HCT116 (cell line): ENCODE data around the gene PEDS1. TPM values are rescaled to one million over a fixed set of nuclear protein-coding genes. Genes with fewer than 3 reads are reported as not detected.

Experiments used
- ATAC-seq: fragments of 200-7000 bp; cut with Tn5 transposase; 2 replicates; pipeline ENCODE4 v1.9.1; 2020; ENCODE audit warnings: mild to moderate bottlenecking, moderate library complexity
- BruUV-seq: library from RNA; stranded (reverse); fragments of 400-500 nt; replicated peaks from 2 replicates; lab custom pipeline; 2021; lab: Mats Ljungman, UMichigan
- CTCF ChIA-PET: fragments of 300-600 bp; sonication (Branson Sonifier 250); formaldehyde crosslinking; loops from one replicate; lab custom pipeline; 2021; ENCODE audit warnings: antibody characterized with exemption; lab: Charles Lee
- POLR2A ChIA-PET: fragments of 300-600, 350-600 bp; sonication (Branson Sonifier 250); formaldehyde crosslinking; loops from one replicate; lab custom pipeline; 2021; ENCODE audit warnings: antibody characterized with exemption; lab: Charles Lee
- RAD21 ChIA-PET, 2 experiments: fragments of 300-600 bp; sonication (Branson Sonifier 250); formaldehyde crosslinking; loops; one replicate each; lab custom pipeline; 2023; ENCODE audit warnings: low total read pairs in 2 of 2; ENCODE audit not compliant: uncharacterized antibody in 2 of 2, unreplicated experiment in 2 of 2, low non-redundant PET in 1 of 2; lab: Charles Lee
- DNase-seq: peaks from one replicate; pipeline ENCODE4 v3.0.0-alpha.2; 2010; ENCODE audit warnings: low read depth, low spot score
- H2AFZ ChIP-seq: fragments of 200-600 bp; shearing (Covaris generic), sonication (generic); 2 replicates; pipeline ENCODE4 v1.6.1; 2017; ENCODE audit warnings: low read depth, mixed run types, mixed read lengths, antibody characterized with exemption, low read length; ENCODE audit not compliant: poor library complexity, severe bottlenecking
- H3K27ac ChIP-seq: 2 replicates; pipeline ENCODE4 v1.5.1; 2012; ENCODE audit warnings: low read depth, low read length
- H3K27me3 ChIP-seq: fragments of 200-600 bp; sonication (generic); 2 replicates; pipeline ENCODE4 v1.6.1; 2016; ENCODE audit warnings: mixed run types, low read length, mixed read lengths; ENCODE audit not compliant: insufficient read depth
- H3K36me3 ChIP-seq, 2 experiments: fragments of 200-500 bp in 1 of 2; fragments of 200-600 bp in 1 of 2; sonication (Bioruptor generic) in 1 of 2; sonication (generic) in 1 of 2; 2 replicates each; pipeline versions ENCODE4 v1.5.1 to v1.6.1; 2014 to 2016; ENCODE audit warnings: low read length in 2 of 2, inconsistent platforms in 1 of 2, mixed read lengths in 1 of 2, mixed run types in 1 of 2; ENCODE audit not compliant: insufficient read depth in 2 of 2, control insufficient read depth in 1 of 2
- H3K4me1 ChIP-seq, 2 experiments: fragments of 200-600 bp in 1 of 2; sonication (generic) in 1 of 2; 2 replicates each; pipeline versions ENCODE4 v1.5.1 to v1.6.1; 2012 to 2017; ENCODE audit warnings: low read length in 2 of 2, inconsistent platforms in 1 of 2, mild to moderate bottlenecking in 1 of 2, mixed read lengths in 1 of 2, mixed run types in 1 of 2, moderate library complexity in 1 of 2; ENCODE audit not compliant: insufficient read depth in 2 of 2, control insufficient read depth in 1 of 2
- H3K4me2 ChIP-seq: fragments of 200-600 bp; sonication (generic); 2 replicates; pipeline ENCODE4 v1.6.1; 2017; ENCODE audit warnings: mixed run types, low read length, mixed read lengths
- H3K4me3 ChIP-seq, 2 experiments: fragments of 200-600 bp in 1 of 2; sonication (generic) in 1 of 2; replicated peaks in 1 of 2; 2 replicates each; pipeline ENCODE4 v1.5.1; 2011 to 2016; ENCODE audit warnings: low read length in 2 of 2, control low read depth in 1 of 2, low read depth in 1 of 2, mild to moderate bottlenecking in 1 of 2, mixed read lengths in 1 of 2, mixed run types in 1 of 2
- H3K79me2 ChIP-seq: fragments of 200-600 bp; sonication (generic); 2 replicates; pipeline ENCODE4 v1.6.1; 2017; ENCODE audit warnings: mild to moderate bottlenecking, mixed run types, low read length, moderate library complexity, mixed read lengths; ENCODE audit not compliant: insufficient read depth
- H3K9ac ChIP-seq: fragments of 200-600 bp; sonication (generic); 2 replicates; pipeline ENCODE4 v1.6.1; 2016; ENCODE audit warnings: low read length, mixed read lengths
- H3K9me2 ChIP-seq: fragments of 200-600 bp; sonication (generic), shearing (Covaris generic); 2 replicates; pipeline ENCODE4 v1.6.1; 2017; ENCODE audit warnings: mixed run types, mild to moderate bottlenecking, moderate library complexity; ENCODE audit not compliant: insufficient read depth
- H3K9me3 ChIP-seq, 2 experiments: fragments of 200-500 bp in 1 of 2; fragments of 200-600 bp in 1 of 2; sonication (Bioruptor generic) in 1 of 2; sonication (generic) in 1 of 2; 2 replicates each; pipeline ENCODE4 v1.6.1; 2014 to 2017; ENCODE audit warnings: low read length in 2 of 2, mixed read lengths in 2 of 2, inconsistent platforms in 1 of 2, low read depth in 1 of 2, mild to moderate bottlenecking in 1 of 2, mixed run types in 1 of 2, moderate library complexity in 1 of 2; ENCODE audit not compliant: control insufficient read depth in 1 of 2, insufficient read depth in 1 of 2
- H4K20me1 ChIP-seq: fragments of 200-600 bp; sonication (generic), shearing (Covaris generic); 2 replicates; pipeline ENCODE4 v1.6.1; 2017; ENCODE audit warnings: mixed run types, mild to moderate bottlenecking, moderate library complexity; ENCODE audit not compliant: insufficient read depth
- CBX3 ChIP-seq: IDR thresholded peaks from 2 replicates; pipeline ENCODE4 v1.6.1; 2012; ENCODE audit warnings: low read depth
- EGR1 ChIP-seq: IDR thresholded peaks from 2 replicates; pipeline ENCODE4 v1.6.1; 2012; ENCODE audit warnings: low read depth
- ELF1 ChIP-seq: IDR thresholded peaks from 2 replicates; pipeline ENCODE4 v1.6.1; 2012; ENCODE audit warnings: low read depth, borderline replicate concordance
- EZH2 ChIP-seq: fragments of 200-600 bp; sonication (generic); IDR thresholded peaks from 2 replicates; pipeline ENCODE4 v1.6.1; 2017; ENCODE audit warnings: antibody characterized with exemption, mixed run types
- EZH2phosphoT487 ChIP-seq: fragments of 200-600 bp; IDR thresholded peaks from 2 replicates; pipeline ENCODE4 v1.6.1; 2018; ENCODE audit warnings: antibody characterized with exemption, borderline replicate concordance
- FOSL1 ChIP-seq: IDR thresholded peaks from 2 replicates; pipeline ENCODE4 v1.6.1; 2012; ENCODE audit warnings: low read depth
- JUND ChIP-seq: IDR thresholded peaks from 2 replicates; pipeline ENCODE4 v1.6.1; 2012
- POLR2A ChIP-seq: IDR thresholded peaks from 2 replicates; pipeline ENCODE4 v1.7.0; 2011; ENCODE audit warnings: borderline replicate concordance; ENCODE audit not compliant: insufficient read depth, insufficient read length; ENCODE audit errors: extremely low read depth
- POLR2AphosphoS5 ChIP-seq: IDR thresholded peaks from 2 replicates; pipeline ENCODE4 v1.6.1; 2011; ENCODE audit warnings: mild to moderate bottlenecking, low read depth, low read length, moderate library complexity
- RAD21 ChIP-seq: IDR thresholded peaks from 2 replicates; pipeline ENCODE4 v1.6.1; 2012; ENCODE audit warnings: low read depth, mild to moderate bottlenecking
- SIN3A ChIP-seq: IDR thresholded peaks from 2 replicates; pipeline ENCODE4 v1.6.1; 2012; ENCODE audit warnings: low read depth
- SP1 ChIP-seq: IDR thresholded peaks from 2 replicates; pipeline ENCODE4 v1.6.1; 2012; ENCODE audit warnings: low read depth
- TCF7L2 ChIP-seq: IDR thresholded peaks from 2 replicates; pipeline ENCODE4 v1.7.0; 2011; ENCODE audit warnings: borderline replicate concordance, inconsistent platforms; ENCODE audit not compliant: insufficient read depth, insufficient read length; ENCODE audit errors: extremely low read depth
- YY1 ChIP-seq: IDR thresholded peaks from 2 replicates; pipeline ENCODE4 v1.6.1; 2011; ENCODE audit warnings: low read length, low read depth, moderate library complexity, mild to moderate bottlenecking; ENCODE audit not compliant: insufficient replicate concordance; ENCODE audit errors: extremely low read depth
- ZFX ChIP-seq: fragments of 450-650 bp; IDR thresholded peaks from 2 replicates; pipeline ENCODE4 v1.6.1; 2017
- intact Hi-C: fragments of 100-400 bp; cut with micrococcal nuclease; formaldehyde crosslinking; loops from 2 replicates; pipeline ENCODE4 v1.10.0; 2022
- total RNA-seq: library from RNA; stranded (reverse); gene quantifications from one replicate; pipeline ENCODE4 v1.2.1, GENCODE V29; 2021; ENCODE audit not compliant: unreplicated experiment
- TF ChIP-seq, protein P1 (sequence below): IDR thresholded peaks from 2 replicates; pipeline ENCODE4 v1.6.1; 2012
- TF ChIP-seq, protein P2 (sequence below): IDR thresholded peaks from 2 replicates; pipeline ENCODE4 v1.6.1; 2011; ENCODE audit warnings: mild to moderate bottlenecking, low read length, moderate library complexity; ENCODE audit not compliant: insufficient replicate concordance; ENCODE audit errors: extremely low read depth
- TF ChIP-seq, protein P3 (sequence below): IDR thresholded peaks from 2 replicates; pipeline ENCODE4 v1.6.1; 2012; ENCODE audit warnings: low read depth
- TF ChIP-seq, protein P4 (sequence below), 3 experiments: fragments of 200-600 bp in 1 of 3; sonication (generic) in 1 of 3; IDR thresholded peaks in 2 of 3; conservative IDR thresholded peaks in 1 of 3; 2 replicates each; pipeline ENCODE4 v1.5.1; 2012 to 2017; ENCODE audit warnings: low read depth in 2 of 3, low read length in 2 of 3, antibody characterized with exemption in 1 of 3, borderline replicate concordance in 1 of 3, control low read depth in 1 of 3, mild to moderate bottlenecking in 1 of 3, mixed read lengths in 1 of 3, mixed run types in 1 of 3, moderate library complexity in 1 of 3; ENCODE audit not compliant: insufficient read depth in 1 of 3

The PEDS1 gene
- total RNA-seq, 1 experiment from 2014 or later, result 31.9 TPM

DNA sequence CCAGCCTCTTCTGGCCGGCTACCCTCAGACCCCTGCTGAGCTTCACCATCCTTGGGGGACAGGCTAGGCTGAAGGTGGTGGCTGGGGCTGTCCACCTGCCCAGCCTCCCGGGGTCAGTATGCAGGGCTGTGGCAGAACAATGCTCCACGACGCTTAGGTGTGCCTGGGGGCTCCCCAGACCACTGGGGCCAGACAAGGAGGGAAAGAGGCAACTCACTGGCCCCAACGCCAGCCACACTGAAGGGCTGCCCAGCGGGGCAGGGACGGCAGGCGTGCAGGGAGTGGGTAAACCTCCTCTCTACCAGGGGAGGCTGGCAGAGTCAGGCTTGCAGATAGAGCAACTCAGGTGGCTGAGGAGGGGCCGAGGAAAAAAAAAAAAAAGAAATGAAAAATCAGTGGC lies 29.0 kb downstream of the PEDS1 start:
- H4K20me1 ChIP-seq, result no peaks in the 10 kb centered on the region
- no peak overlapping the region for H3K4me2 ChIP-seq
- no peak overlapping the region for H3K27ac ChIP-seq
- peaks cover 27 to 37% of the 10 kb centered on the region in 2 experiments; a peak in 3 of 4 replicates for H3K36me3 ChIP-seq
- no peaks in the 10 kb centered on the region for H3K9me2 ChIP-seq
- H3K27me3 ChIP-seq, result no peaks in the 10 kb centered on the region
- no peak overlapping the region for H3K9ac ChIP-seq
- POLR2A ChIA-PET, result no interaction called here
- no peak overlapping the region for H2AFZ ChIP-seq
- ATAC-seq (no peak), DNase-seq (no peak)
- H3K4me3 ChIP-seq, result no peak overlapping the region
- BruUV-seq, result no TSS peak
- RAD21 ChIA-PET, result no interaction called here
- H3K9me3 ChIP-seq, result no peaks in the 10 kb centered on the region
- TF ChIP-seq EZH2 (no peak), ZFX (no peak), CBX3 (no peak), JUND (no peak), ELF1 (no peak), FOSL1 (no peak), EZH2phosphoT487 (no peak), EGR1 (no peak), YY1 (no peak), TCF7L2 (no peak), SIN3A (no peak), RAD21 (no peak), POLR2A (no peak), POLR2AphosphoS5 (no peak), SP1 (no peak)
- TF ChIP-seq, protein P1, sequence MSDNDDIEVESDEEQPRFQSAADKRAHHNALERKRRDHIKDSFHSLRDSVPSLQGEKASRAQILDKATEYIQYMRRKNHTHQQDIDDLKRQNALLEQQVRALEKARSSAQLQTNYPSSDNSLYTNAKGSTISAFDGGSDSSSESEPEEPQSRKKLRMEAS, result no peak
- TF ChIP-seq, protein P2, sequence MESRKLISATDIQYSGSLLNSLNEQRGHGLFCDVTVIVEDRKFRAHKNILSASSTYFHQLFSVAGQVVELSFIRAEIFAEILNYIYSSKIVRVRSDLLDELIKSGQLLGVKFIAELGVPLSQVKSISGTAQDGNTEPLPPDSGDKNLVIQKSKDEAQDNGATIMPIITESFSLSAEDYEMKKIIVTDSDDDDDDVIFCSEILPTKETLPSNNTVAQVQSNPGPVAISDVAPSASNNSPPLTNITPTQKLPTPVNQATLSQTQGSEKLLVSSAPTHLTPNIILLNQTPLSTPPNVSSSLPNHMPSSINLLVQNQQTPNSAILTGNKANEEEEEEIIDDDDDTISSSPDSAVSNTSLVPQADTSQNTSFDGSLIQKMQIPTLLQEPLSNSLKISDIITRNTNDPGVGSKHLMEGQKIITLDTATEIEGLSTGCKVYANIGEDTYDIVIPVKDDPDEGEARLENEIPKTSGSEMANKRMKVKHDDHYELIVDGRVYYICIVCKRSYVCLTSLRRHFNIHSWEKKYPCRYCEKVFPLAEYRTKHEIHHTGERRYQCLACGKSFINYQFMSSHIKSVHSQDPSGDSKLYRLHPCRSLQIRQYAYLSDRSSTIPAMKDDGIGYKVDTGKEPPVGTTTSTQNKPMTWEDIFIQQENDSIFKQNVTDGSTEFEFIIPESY, result no peak
- TF ChIP-seq, protein P3, sequence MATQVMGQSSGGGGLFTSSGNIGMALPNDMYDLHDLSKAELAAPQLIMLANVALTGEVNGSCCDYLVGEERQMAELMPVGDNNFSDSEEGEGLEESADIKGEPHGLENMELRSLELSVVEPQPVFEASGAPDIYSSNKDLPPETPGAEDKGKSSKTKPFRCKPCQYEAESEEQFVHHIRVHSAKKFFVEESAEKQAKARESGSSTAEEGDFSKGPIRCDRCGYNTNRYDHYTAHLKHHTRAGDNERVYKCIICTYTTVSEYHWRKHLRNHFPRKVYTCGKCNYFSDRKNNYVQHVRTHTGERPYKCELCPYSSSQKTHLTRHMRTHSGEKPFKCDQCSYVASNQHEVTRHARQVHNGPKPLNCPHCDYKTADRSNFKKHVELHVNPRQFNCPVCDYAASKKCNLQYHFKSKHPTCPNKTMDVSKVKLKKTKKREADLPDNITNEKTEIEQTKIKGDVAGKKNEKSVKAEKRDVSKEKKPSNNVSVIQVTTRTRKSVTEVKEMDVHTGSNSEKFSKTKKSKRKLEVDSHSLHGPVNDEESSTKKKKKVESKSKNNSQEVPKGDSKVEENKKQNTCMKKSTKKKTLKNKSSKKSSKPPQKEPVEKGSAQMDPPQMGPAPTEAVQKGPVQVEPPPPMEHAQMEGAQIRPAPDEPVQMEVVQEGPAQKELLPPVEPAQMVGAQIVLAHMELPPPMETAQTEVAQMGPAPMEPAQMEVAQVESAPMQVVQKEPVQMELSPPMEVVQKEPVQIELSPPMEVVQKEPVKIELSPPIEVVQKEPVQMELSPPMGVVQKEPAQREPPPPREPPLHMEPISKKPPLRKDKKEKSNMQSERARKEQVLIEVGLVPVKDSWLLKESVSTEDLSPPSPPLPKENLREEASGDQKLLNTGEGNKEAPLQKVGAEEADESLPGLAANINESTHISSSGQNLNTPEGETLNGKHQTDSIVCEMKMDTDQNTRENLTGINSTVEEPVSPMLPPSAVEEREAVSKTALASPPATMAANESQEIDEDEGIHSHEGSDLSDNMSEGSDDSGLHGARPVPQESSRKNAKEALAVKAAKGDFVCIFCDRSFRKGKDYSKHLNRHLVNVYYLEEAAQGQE, result no peak
- TF ChIP-seq, protein P4, sequence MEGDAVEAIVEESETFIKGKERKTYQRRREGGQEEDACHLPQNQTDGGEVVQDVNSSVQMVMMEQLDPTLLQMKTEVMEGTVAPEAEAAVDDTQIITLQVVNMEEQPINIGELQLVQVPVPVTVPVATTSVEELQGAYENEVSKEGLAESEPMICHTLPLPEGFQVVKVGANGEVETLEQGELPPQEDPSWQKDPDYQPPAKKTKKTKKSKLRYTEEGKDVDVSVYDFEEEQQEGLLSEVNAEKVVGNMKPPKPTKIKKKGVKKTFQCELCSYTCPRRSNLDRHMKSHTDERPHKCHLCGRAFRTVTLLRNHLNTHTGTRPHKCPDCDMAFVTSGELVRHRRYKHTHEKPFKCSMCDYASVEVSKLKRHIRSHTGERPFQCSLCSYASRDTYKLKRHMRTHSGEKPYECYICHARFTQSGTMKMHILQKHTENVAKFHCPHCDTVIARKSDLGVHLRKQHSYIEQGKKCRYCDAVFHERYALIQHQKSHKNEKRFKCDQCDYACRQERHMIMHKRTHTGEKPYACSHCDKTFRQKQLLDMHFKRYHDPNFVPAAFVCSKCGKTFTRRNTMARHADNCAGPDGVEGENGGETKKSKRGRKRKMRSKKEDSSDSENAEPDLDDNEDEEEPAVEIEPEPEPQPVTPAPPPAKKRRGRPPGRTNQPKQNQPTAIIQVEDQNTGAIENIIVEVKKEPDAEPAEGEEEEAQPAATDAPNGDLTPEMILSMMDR (IDR thresholded peaks at IDR 0.05 in 2 of 3, conservative IDR thresholded peaks at IDR 0.05 in 1 of 3; ENCODE audit: borderline replicate concordance in 1 of 3, insufficient read depth in 1 of 3, low read depth in 2 of 3, low read length in 2 of 3), result no peak
- TF ChIP-seq, all 23 proteins: peak for 0
- CTCF ChIA-PET, result no interaction called here
- Histone ChIP-seq H3K4me1 (peaks cover 3 to 18% of the 10 kb centered on the region in 2 experiments), H3K79me2 (peaks cover 3% of the 10 kb centered on the region; the same call in 1 of the 2 replicates)
- intact Hi-C loops, result loop anchor here (5.0 kb wide), 1 partner anchor 338 kb away; no protein-coding TSS in a partner anchor
